NCI-H345 treated with DMSO at 0.1 percent for 48 hours (cell line): ENCODE data around the gene POM121C.
"Not testable (repeated sequence)": the region's sequence is repeated elsewhere in the genome, so short reads cannot be mapped to it uniquely, and the experiment has no call there.

Source experiments
- DNase-seq: peaks from one replicate; lab custom pipeline; 2025; ENCODE audit not compliant: unreplicated experiment; lab: John Stamatoyannopoulos, UW

The POM121C gene

DNA sequence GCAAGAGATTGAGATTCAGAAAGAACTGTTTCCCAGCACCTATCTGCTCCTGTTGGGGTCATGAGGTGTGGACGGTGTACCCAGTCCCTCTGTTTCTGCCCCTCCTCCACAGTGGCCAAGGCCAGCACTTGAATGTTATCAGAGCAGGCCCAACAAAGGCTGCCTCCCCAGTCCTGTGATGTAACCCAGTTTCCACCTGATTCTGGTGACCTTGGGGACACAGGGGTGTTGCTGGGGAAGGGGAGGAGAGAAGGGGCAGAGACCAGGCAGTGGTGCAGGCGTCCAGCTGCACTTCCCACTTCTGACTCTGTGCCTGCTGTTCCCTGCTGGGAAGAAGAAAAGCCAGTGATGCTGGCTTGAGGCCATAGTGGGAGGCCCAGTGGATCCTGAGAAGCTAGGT is 88.2 kb downstream of the POM121C start:
- not testable (repeated sequence) for DNase-seq

DNA sequence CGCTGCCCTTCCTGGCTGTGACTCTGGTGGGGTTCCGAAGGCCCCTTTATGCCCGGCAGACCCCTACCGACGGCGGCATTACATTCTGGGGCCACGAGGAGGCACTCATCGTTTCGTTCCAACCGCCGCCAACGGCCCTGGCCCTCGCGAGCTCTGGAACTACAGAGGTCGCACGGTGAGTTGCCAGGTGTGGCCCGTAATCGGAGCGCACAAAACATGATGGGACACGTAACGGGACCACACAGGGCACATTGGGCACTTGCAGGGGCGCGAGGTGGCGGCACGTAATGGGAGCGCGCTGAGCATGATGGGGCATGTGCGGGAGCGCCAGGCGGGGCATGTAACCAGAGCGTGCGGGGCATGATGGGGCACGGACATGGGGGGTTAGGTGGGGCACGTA is 90.8 kb downstream of the POM121C start, which contains the start of gene TRIM73:
Gene TRIM73, plus strand, starts transcription at position 301 of the 400 bp plus-strand sequence. CDS start 3,305 bp downstream, outside the sequence.
- DNase-seq = not testable (repeated sequence)

GRCh38 chr7:75393194-75393593 is 92.9 kb downstream of the POM121C start:
- not testable (repeated sequence) for DNase-seq

DNA sequence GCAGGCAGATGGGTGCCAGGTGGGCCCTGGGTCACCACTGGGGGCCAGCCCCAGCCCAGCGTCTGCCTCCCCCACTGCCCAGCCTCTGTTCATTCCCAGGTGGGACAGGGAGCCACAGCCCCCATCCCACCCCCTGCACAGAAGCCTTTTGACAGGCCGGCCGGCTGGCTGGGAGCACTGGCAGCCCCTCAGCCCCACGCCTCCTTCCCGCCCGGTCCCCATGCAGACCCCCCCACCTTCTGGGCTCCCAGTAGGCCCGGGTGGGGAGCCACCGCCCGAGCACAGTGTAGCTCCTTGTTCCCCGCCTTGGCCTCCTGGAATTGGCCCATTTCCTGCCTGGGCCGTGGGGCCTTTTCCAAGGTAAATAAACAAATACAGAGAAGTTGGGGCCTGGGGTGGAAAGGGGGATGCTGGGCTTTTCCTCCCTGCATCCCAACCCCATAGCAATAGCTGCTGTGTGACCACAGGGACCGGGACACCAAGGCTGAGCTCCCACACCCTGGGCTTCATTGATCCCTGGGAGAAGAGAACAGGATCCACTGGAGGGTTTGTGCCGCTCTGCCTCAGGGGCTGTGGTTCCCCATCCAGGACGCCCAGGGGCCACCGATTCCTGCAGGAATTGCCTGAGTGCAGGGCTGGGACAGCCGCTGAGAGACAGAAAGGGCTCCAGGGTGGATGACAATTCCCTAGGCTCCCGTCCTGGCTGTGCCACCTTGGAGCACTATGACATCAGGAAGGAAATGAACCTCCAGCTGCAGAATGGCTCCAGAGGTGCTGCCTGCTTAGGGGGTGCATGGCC is 111.4 kb downstream of the POM121C start:
- DNase-seq = not testable (repeated sequence)

GRCh38 chr7:75374144-75374518 is 112.0 kb downstream of the POM121C start:
- DNase-seq = not testable (repeated sequence)

DNA sequence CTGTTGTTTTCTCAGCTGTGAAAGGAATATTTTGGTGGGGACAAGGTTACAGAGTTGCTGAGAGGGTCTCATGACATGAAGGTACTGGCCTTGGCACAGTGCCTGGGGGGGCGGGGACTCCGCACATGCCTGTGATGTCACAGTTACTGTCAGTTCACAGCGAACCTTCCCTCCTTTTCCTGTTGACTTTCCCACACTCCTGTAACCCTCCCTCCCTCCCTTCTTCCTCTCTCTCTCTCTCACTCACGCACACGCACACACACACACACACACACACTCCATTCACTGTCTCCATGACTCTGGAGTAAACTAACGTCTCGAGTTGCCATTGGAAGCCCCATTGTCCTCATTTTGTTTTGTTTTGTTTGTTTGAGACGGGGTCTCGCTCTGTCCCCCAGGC is 118.8 kb downstream of the POM121C start:
- not testable (repeated sequence) for DNase-seq
